K562 (cell line): ENCODE measurements around the gene MIEF1. TPM values are rescaled to one million over a fixed set of nuclear protein-coding genes. Genes with fewer than 3 reads are reported as not detected.

Experiments
- E2F6 ChIP-seq, 2 experiments: IDR thresholded peaks; 2 replicates each; pipeline ENCODE4 v1.6.1; 2011; ENCODE audit warnings: borderline replicate concordance in 1 of 2, control low read depth in 1 of 2, low read depth in 1 of 2, low read length in 1 of 2, mild to moderate bottlenecking in 1 of 2, mixed read lengths in 1 of 2, moderate library complexity in 1 of 2; ENCODE audit not compliant: insufficient read depth in 1 of 2, insufficient read length in 1 of 2, poor library complexity in 1 of 2, severe bottlenecking in 1 of 2; ENCODE audit errors: extremely low read depth in 1 of 2
- ETV5 ChIP-seq: sonication (generic); formaldehyde crosslinking; IDR thresholded peaks from 2 replicates; pipeline ENCODE4 v1.4.0; 2020; ENCODE audit warnings: low read depth, mild to moderate bottlenecking, missing genetic modification reagents
- FOSL1 ChIP-seq: fragments of 200-800 bp; sonication (Bioruptor generic); conservative IDR thresholded peaks from 2 replicates; pipeline ENCODE4 v1.6.1; 2016; ENCODE audit warnings: missing genetic modification characterization, missing compliant biosample characterization
- GATAD2B ChIP-seq: fragments of 450-650 bp; IDR thresholded peaks from 2 replicates; pipeline ENCODE4 v1.6.1; 2017; ENCODE audit warnings: mild to moderate bottlenecking, borderline replicate concordance
- NCOA4 ChIP-seq: fragments of 450-650 bp; IDR thresholded peaks from 2 replicates; pipeline ENCODE4 v1.6.1; 2018; ENCODE audit warnings: mild to moderate bottlenecking; ENCODE audit not compliant: partially characterized antibody
- NFE2 ChIP-seq: IDR thresholded peaks from 2 replicates; pipeline ENCODE4 v1.6.1; 2014; ENCODE audit warnings: antibody characterized with exemption, low read depth
- RERE ChIP-seq: sonication (generic); formaldehyde crosslinking; IDR thresholded peaks from 2 replicates; pipeline ENCODE4 v1.8.0; 2023; ENCODE audit warnings: missing genetic modification reagents, mild to moderate bottlenecking, borderline replicate concordance
- ZBTB7A ChIP-seq: IDR thresholded peaks from 2 replicates; pipeline ENCODE4 v1.6.1; 2011; ENCODE audit warnings: low read depth, mild to moderate bottlenecking, low read length, moderate library complexity, borderline replicate concordance; ENCODE audit not compliant: control insufficient read depth
- polyA plus RNA-seq, 8 experiments: library from polyadenylated mRNA; depleted of rRNA in 4 of 8; stranded (reverse) in 5 of 8; unstranded in 3 of 8; fragments of >200 nt; fragmentation: Nextera tagmentation in 2 of 8; fragmentation: Illumina TruSeq in 1 of 8; extraction: Ambion mirVana in 2 of 8; extraction: Trizol in 1 of 8; gene quantifications; 2 replicates each; pipeline versions ENCODE4 v1.2.1 to v1.2.3, GENCODE V29; 2011 to 2014; ENCODE audit warnings: inconsistent platforms in 1 of 8, missing spikeins in 1 of 8
- total RNA-seq, 7 experiments: library from RNA; depleted of rRNA in 6 of 7; stranded (reverse); fragments of >200 nt in 6 of 7; fragmentation: Illumina TruSeq in 2 of 7; extraction: Trizol in 2 of 7; gene quantifications; 2 replicates each; pipeline versions ENCODE4 v1.2.1 to v1.2.3, GENCODE V29; 2011 to 2021; ENCODE audit warnings: low replicate concordance in 1 of 7
- TF ChIP-seq, protein P1 (sequence below): fragments of 150-350 bp; IDR thresholded peaks from 2 replicates; pipeline ENCODE4 v1.6.1; 2014; ENCODE audit warnings: low read depth, mild to moderate bottlenecking, low read length, borderline replicate concordance
- TF ChIP-seq, protein P2 (sequence below): fragments of 200-800 bp; sonication (Bioruptor generic); IDR thresholded peaks from 2 replicates; pipeline ENCODE4 v1.6.1; 2017; ENCODE audit warnings: missing genetic modification characterization, missing compliant biosample characterization
- TF ChIP-seq, protein P3 (sequence below): sonication (generic); formaldehyde crosslinking; IDR thresholded peaks from 2 replicates; pipeline ENCODE4 v1.8.1; 2023; ENCODE audit warnings: mild to moderate bottlenecking, missing genetic modification reagents

The MIEF1 gene
- total and polyA plus RNA-seq, 9 of the 15 experiments (the other 6 are each of a cell fraction or from before 2014, with no cell fraction given) = 10.9 to 51.8 (median 25.5) TPM

DNA sequence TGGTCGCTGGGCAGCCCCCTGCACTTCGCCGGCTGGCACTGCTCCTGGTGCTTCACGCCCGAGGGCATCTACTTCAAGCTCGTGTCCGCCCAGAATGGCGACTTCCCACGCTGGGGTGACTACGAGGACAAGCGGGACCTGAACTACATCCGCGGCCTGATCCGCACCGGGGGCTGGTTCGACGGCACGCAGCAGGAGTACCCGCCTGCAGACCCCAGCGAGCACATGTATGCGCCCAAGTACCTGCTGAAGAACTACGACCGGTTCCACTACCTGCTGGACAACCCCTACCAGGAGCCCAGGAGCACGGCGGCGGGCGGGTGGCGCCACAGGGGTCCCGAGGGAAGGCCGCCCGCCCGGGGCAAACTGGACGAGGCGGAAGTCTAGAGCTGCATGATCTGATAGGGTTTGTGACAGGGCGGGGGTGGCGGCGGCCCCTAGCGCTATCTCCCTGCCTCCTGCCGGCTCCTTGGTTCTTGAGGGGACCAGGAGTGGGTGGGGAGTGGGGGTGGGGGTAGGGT lies 13.5 kb upstream of the MIEF1 start (continued):
- TF ChIP-seq ETV5 (CRISPR knock-in tag) = 0 out of 2 replicates have a peak, but pooled peaks have one; percentile 30
- no peak for TF ChIP-seq NFE2
- TF ChIP-seq FOSL1 = no peak
- TF ChIP-seq ZBTB7A = peak; percentile 74; the same call in 1 of the 2 replicates
- TF ChIP-seq, protein P1, sequence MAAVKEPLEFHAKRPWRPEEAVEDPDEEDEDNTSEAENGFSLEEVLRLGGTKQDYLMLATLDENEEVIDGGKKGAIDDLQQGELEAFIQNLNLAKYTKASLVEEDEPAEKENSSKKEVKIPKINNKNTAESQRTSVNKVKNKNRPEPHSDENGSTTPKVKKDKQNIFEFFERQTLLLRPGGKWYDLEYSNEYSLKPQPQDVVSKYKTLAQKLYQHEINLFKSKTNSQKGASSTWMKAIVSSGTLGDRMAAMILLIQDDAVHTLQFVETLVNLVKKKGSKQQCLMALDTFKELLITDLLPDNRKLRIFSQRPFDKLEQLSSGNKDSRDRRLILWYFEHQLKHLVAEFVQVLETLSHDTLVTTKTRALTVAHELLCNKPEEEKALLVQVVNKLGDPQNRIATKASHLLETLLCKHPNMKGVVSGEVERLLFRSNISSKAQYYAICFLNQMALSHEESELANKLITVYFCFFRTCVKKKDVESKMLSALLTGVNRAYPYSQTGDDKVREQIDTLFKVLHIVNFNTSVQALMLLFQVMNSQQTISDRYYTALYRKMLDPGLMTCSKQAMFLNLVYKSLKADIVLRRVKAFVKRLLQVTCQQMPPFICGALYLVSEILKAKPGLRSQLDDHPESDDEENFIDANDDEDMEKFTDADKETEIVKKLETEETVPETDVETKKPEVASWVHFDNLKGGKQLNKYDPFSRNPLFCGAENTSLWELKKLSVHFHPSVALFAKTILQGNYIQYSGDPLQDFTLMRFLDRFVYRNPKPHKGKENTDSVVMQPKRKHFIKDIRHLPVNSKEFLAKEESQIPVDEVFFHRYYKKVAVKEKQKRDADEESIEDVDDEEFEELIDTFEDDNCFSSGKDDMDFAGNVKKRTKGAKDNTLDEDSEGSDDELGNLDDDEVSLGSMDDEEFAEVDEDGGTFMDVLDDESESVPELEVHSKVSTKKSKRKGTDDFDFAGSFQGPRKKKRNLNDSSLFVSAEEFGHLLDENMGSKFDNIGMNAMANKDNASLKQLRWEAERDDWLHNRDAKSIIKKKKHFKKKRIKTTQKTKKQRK = no peak
- no peak for TF ChIP-seq RERE (CRISPR knock-in tag)
- TF ChIP-seq, protein P2, sequence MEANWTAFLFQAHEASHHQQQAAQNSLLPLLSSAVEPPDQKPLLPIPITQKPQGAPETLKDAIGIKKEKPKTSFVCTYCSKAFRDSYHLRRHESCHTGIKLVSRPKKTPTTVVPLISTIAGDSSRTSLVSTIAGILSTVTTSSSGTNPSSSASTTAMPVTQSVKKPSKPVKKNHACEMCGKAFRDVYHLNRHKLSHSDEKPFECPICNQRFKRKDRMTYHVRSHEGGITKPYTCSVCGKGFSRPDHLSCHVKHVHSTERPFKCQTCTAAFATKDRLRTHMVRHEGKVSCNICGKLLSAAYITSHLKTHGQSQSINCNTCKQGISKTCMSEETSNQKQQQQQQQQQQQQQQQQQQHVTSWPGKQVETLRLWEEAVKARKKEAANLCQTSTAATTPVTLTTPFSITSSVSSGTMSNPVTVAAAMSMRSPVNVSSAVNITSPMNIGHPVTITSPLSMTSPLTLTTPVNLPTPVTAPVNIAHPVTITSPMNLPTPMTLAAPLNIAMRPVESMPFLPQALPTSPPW (CRISPR knock-in tag) = peak; percentile 79
- TF ChIP-seq, protein P3, sequence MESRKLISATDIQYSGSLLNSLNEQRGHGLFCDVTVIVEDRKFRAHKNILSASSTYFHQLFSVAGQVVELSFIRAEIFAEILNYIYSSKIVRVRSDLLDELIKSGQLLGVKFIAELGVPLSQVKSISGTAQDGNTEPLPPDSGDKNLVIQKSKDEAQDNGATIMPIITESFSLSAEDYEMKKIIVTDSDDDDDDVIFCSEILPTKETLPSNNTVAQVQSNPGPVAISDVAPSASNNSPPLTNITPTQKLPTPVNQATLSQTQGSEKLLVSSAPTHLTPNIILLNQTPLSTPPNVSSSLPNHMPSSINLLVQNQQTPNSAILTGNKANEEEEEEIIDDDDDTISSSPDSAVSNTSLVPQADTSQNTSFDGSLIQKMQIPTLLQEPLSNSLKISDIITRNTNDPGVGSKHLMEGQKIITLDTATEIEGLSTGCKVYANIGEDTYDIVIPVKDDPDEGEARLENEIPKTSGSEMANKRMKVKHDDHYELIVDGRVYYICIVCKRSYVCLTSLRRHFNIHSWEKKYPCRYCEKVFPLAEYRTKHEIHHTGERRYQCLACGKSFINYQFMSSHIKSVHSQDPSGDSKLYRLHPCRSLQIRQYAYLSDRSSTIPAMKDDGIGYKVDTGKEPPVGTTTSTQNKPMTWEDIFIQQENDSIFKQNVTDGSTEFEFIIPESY (CRISPR knock-in tag) = no peak
- TF ChIP-seq NCOA4 = no peak
- TF ChIP-seq GATAD2B = 0 out of 2 replicates have a peak, but pooled peaks have one; percentile 22
- peak in 1 of 2 experiments; percentile 31 for TF ChIP-seq E2F6 (IDR thresholded peaks at IDR 0.05; ENCODE audit: borderline replicate concordance in 1 of 2, extremely low read depth in 1 of 2, insufficient read depth in 1 of 2, insufficient read length in 1 of 2, low read depth in 1 of 2, low read length in 1 of 2, poor library complexity in 1 of 2, severe bottlenecking in 1 of 2)
